Panc1 (cell line): ENCODE measurements around the gene NUCB2. TPM values are rescaled to one million over a fixed set of nuclear protein-coding genes. Genes with fewer than 3 reads are reported as not detected.

Source experiments
- ATAC-seq: fragments of 200-7000 bp; cut with Tn5 transposase; 2 replicates; pipeline ENCODE4 v1.9.1; 2020; ENCODE audit warnings: mild to moderate bottlenecking, moderate library complexity
- BruUV-seq: library from RNA; stranded (reverse); fragments of 400-500 nt; replicated peaks from 2 replicates; lab custom pipeline; 2021; lab: Mats Ljungman, UMichigan
- CTCF ChIA-PET: fragments of 300-600 bp; sonication (Branson Sonifier 250); formaldehyde crosslinking; loops from one replicate; lab custom pipeline; 2022; ENCODE audit warnings: antibody characterized with exemption; lab: Charles Lee
- POLR2A ChIA-PET: fragments of 300-600 bp; sonication (Branson Sonifier 250); formaldehyde crosslinking; loops from one replicate; lab custom pipeline; 2022; ENCODE audit warnings: antibody characterized with exemption; lab: Charles Lee
- DNase-seq: peaks from one replicate; pipeline ENCODE4 v3.0.0-alpha.2; 2010; ENCODE audit warnings: low read depth, low spot score
- H3K27ac ChIP-seq: 2 replicates; pipeline ENCODE4 v1.5.1; 2011; ENCODE audit warnings: mild to moderate bottlenecking, low read length, inconsistent platforms
- H3K27me3 ChIP-seq: fragments of 200-500 bp; sonication (Bioruptor generic); 2 replicates; pipeline ENCODE4 v1.6.0; 2014; ENCODE audit warnings: low read length, inconsistent platforms; ENCODE audit not compliant: control insufficient read depth, insufficient read depth
- H3K36me3 ChIP-seq: fragments of 200-500 bp; sonication (Bioruptor generic); 2 replicates; pipeline ENCODE4 v1.5.1; 2014; ENCODE audit warnings: inconsistent platforms, mild to moderate bottlenecking, low read length, moderate library complexity; ENCODE audit not compliant: control insufficient read depth, insufficient read depth
- H3K4me1 ChIP-seq: 2 replicates; pipeline ENCODE4 v1.5.1; 2011; ENCODE audit warnings: inconsistent platforms, mild to moderate bottlenecking, low read length, moderate library complexity; ENCODE audit not compliant: control insufficient read depth, insufficient read depth
- H3K4me3 ChIP-seq, 2 experiments: 2 replicates each; pipeline ENCODE4 v1.5.1; 2011 to 2012; ENCODE audit warnings: low read depth in 2 of 2, low read length in 2 of 2, mild to moderate bottlenecking in 2 of 2, inconsistent platforms in 1 of 2, moderate library complexity in 1 of 2
- H3K9me3 ChIP-seq: fragments of 200-500 bp; sonication (Bioruptor generic); 2 replicates; pipeline ENCODE4 v1.5.1; 2014; ENCODE audit warnings: low read depth, mild to moderate bottlenecking, inconsistent platforms, low read length, moderate library complexity; ENCODE audit not compliant: control insufficient read depth, insufficient read depth
- CTCF ChIP-seq: fragments of 450-650 bp; IDR thresholded peaks from 2 replicates; pipeline ENCODE4 v1.5.1; 2017; ENCODE audit warnings: mild to moderate bottlenecking
- POLR2AphosphoS5 ChIP-seq: IDR thresholded peaks from 2 replicates; pipeline ENCODE4 v1.6.1; 2012; ENCODE audit warnings: mild to moderate bottlenecking, low read depth, low read length, moderate library complexity
- REST ChIP-seq, 2 experiments: IDR thresholded peaks; 2 replicates each; pipeline ENCODE4 v1.6.1; 2011 to 2012; ENCODE audit warnings: low read depth in 2 of 2, control low read depth in 1 of 2, low read length in 1 of 2, mild to moderate bottlenecking in 1 of 2, moderate library complexity in 1 of 2; ENCODE audit not compliant: insufficient read depth in 1 of 2
- SIN3A ChIP-seq: IDR thresholded peaks from 2 replicates; pipeline ENCODE4 v1.6.1; 2012; ENCODE audit warnings: low read depth, mild to moderate bottlenecking, low read length, moderate library complexity, borderline replicate concordance; ENCODE audit not compliant: insufficient read depth
- TCF7L2 ChIP-seq: IDR thresholded peaks from 2 replicates; pipeline ENCODE4 v1.6.1; 2011; ENCODE audit warnings: mild to moderate bottlenecking, low read depth, low read length, inconsistent platforms
- in situ Hi-C: cut with HindIII; loops from 2 replicates; pipeline ENCODE4 v1.10.0; 2016; ENCODE audit warnings: low sequenced_read_pairs, low pct_unique_long_range_greater_than_20kb
- intact Hi-C: fragments of 100-400 bp; cut with micrococcal nuclease; formaldehyde crosslinking; loops from one replicate; pipeline ENCODE4 v1.10.0; 2022; ENCODE audit not compliant: unreplicated experiment
- total RNA-seq: library from RNA; stranded (reverse); gene quantifications from one replicate; pipeline ENCODE4 v1.2.1, GENCODE V29; 2021; ENCODE audit not compliant: unreplicated experiment

NUCB2 gene
- total RNA-seq, 1 experiment from 2014 or later, result 62.2 TPM

GRCh38 chr11:17313349-17314231 lies 37.1 kb downstream of the NUCB2 start:
- BruUV-seq, result no TSS peak
- Histone ChIP-seq H3K27ac (no peak overlapping the region), H3K4me3 (no peak overlapping the region), H3K4me1 (no peaks in the 10 kb centered on the region), H3K36me3 (peaks cover 7% of the 10 kb centered on the region), H3K9me3 (no peaks in the 10 kb centered on the region), H3K27me3 (no peaks in the 10 kb centered on the region)
- CTCF ChIA-PET, result no interaction called here
- DNase-seq (no peak), ATAC-seq (no peak)
- intact Hi-C loops (no loop called here), in situ Hi-C loops (no loop called here)
- no peak for TF ChIP-seq TCF7L2
- TF ChIP-seq SIN3A, result no peak
- no peak for TF ChIP-seq POLR2AphosphoS5
- no peak for TF ChIP-seq CTCF
- TF ChIP-seq REST (IDR thresholded peaks at IDR 0.05; ENCODE audit: insufficient read depth in 1 of 2, low read depth in 2 of 2, low read length in 1 of 2), result no peak
- POLR2A ChIA-PET, result no interaction called here

GRCh38 chr11:17314232-17314547 lies 37.7 kb downstream of the NUCB2 start:
- Histone ChIP-seq H3K9me3 (no peaks in the 10 kb centered on the region), H3K36me3 (peaks cover 7% of the 10 kb centered on the region), H3K4me3 (no peak overlapping the region), H3K27me3 (no peaks in the 10 kb centered on the region), H3K27ac (no peak overlapping the region), H3K4me1 (no peaks in the 10 kb centered on the region)
- POLR2A ChIA-PET, result no interaction called here
- intact Hi-C loops (no loop called here), in situ Hi-C loops (no loop called here)
- CTCF ChIA-PET, result no interaction called here
- TF ChIP-seq POLR2AphosphoS5 (no peak), SIN3A (no peak), TCF7L2 (no peak), CTCF (no peak), REST (IDR thresholded peaks at IDR 0.05; ENCODE audit: insufficient read depth in 1 of 2, low read depth in 2 of 2, low read length in 1 of 2) (no peak)
- ATAC-seq, result no peak
- BruUV-seq, result no TSS peak
- DNase-seq, result no peak
